Common myeloid progenitor, CD34-positive (primary cell): ENCODE data around the gene IZUMO1.
A peak's percentile ranks its signal among the peaks of the same experiment; 100 is the strongest.

Experiments
- CTCF ChIA-PET: fragments of 350-600 bp; sonication (Branson Sonifier 250); formaldehyde crosslinking; loops from one replicate; lab custom pipeline; 2021; ENCODE audit warnings: antibody characterized with exemption; lab: Charles Lee
- POLR2A ChIA-PET: fragments of 350-600 bp; sonication (Branson Sonifier 250); formaldehyde crosslinking; loops from one replicate; lab custom pipeline; 2021; ENCODE audit warnings: antibody characterized with exemption; lab: Charles Lee
- DNase-seq, 3 donors: peaks; one replicate each; pipeline versions ENCODE4 v3.0.0 to v3.0.0-alpha.2; 2013
- H3K27ac ChIP-seq, 2 experiments: 1 replicate in 1 of 2; 2 replicates in 1 of 2; pipeline ENCODE4 v1.7.0; 2013; ENCODE audit warnings: inconsistent platforms in 2 of 2, low read length in 2 of 2, mild to moderate bottlenecking in 2 of 2, low read depth in 1 of 2, moderate library complexity in 1 of 2; ENCODE audit not compliant: severe bottlenecking in 2 of 2, insufficient read depth in 1 of 2, poor library complexity in 1 of 2
- H3K27me3 ChIP-seq, 5 experiments: replicated peaks in 2 of 5; 1 replicate in 3 of 5; 2 replicates in 2 of 5; pipeline versions ENCODE4 v1.6.1 to v1.7.0; 2013; ENCODE audit warnings: low read length in 4 of 5, mild to moderate bottlenecking in 2 of 5, moderate library complexity in 2 of 5, inconsistent platforms in 1 of 5; ENCODE audit not compliant: insufficient read depth in 5 of 5, control insufficient read depth in 4 of 5
- H3K36me3 ChIP-seq, 4 experiments: 1 replicate in 2 of 4; 2 replicates in 2 of 4; pipeline versions ENCODE4 v1.6.1 to v1.7.0; 2013; ENCODE audit warnings: low read length in 3 of 4, control low read depth in 1 of 4, mild to moderate bottlenecking in 1 of 4; ENCODE audit not compliant: control insufficient read depth in 4 of 4, insufficient read depth in 4 of 4
- H3K4me1 ChIP-seq, 4 experiments: 1 replicate in 3 of 4; 2 replicates in 1 of 4; pipeline versions ENCODE4 v1.6.1 to v1.7.1; 2013; ENCODE audit warnings: low read length in 3 of 4, mild to moderate bottlenecking in 3 of 4, control low read depth in 1 of 4, inconsistent platforms in 1 of 4, moderate library complexity in 1 of 4; ENCODE audit not compliant: control insufficient read depth in 4 of 4, insufficient read depth in 4 of 4; ENCODE audit errors: control extremely low read depth in 1 of 4
- H3K4me3 ChIP-seq, 7 experiments: 1 replicate in 4 of 7; 2 replicates in 3 of 7; pipeline versions ENCODE4 v1.5.1 to v1.7.0; 2013; ENCODE audit warnings: mild to moderate bottlenecking in 7 of 7, low read length in 6 of 7, moderate library complexity in 6 of 7, inconsistent platforms in 2 of 7, low read depth in 2 of 7, control low read depth in 1 of 7; ENCODE audit not compliant: insufficient read depth in 4 of 7, control insufficient read depth in 1 of 7; ENCODE audit errors: extremely low read depth in 1 of 7
- H3K9me3 ChIP-seq, 5 experiments: 1 replicate in 4 of 5; 2 replicates in 1 of 5; pipeline versions ENCODE4 v1.6.1 to v1.7.1; 2013; ENCODE audit warnings: low read length in 4 of 5, mild to moderate bottlenecking in 2 of 5, inconsistent platforms in 1 of 5, low read depth in 1 of 5, moderate library complexity in 1 of 5; ENCODE audit not compliant: control insufficient read depth in 4 of 5, insufficient read depth in 2 of 5; ENCODE audit errors: control extremely low read depth in 1 of 5
- WGBS: methylation state at CpG from one replicate; pipeline ENCODE4 v1.1.5; 2013; ENCODE audit not compliant: insufficient coverage; 5-methylcytosine and 5-hydroxymethylcytosine counted together

Gene IZUMO1

DNA sequence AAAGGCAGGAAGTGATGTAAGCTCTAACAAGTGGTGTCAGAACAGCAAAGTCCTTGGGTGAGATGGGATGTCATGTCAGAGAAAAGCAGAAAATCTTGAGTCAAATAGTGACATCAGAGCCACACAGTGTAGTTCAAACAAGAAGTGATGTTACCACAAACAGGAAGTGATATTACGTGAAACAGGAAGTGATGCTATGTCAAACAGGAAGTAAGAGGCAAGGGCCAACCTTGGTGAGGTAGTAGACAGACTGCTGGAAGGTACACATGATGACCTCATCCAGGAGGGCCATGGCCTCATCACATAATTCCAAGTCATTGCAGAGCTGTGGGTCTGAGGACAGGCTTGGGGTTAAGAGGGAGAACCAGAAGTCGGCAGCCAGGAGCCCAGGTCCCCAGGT, 20.2 kb downstream of the IZUMO1 start:
- DNase-seq: peak; percentile 87 to 94 (median 91)
- POLR2A ChIA-PET: no interaction called here
- peaks cover 0 to 3% (median 0%) of the 10 kb centered on the region in 5 experiments for H3K9me3 ChIP-seq
- H3K27ac ChIP-seq: no peak overlapping the region
- 50% methylated on average over 2 of the region's 2 CpGs for WGBS
- CTCF ChIA-PET: interaction anchor here (0.9 to 3.4 kb wide), 4 partner anchors 10 to 51 kb away, joined by 4 to 17 read pairs (median 12); partner anchors contain the start of gene RASIP1
- H3K27me3 ChIP-seq: no peaks in the 10 kb centered on the region
- H3K4me1 ChIP-seq: peaks cover 0 to 21% (median 15%) of the 10 kb centered on the region in 4 experiments
- no peaks in the 10 kb centered on the region for H3K36me3 ChIP-seq
- H3K4me3 ChIP-seq: no peak overlapping the region

DNA sequence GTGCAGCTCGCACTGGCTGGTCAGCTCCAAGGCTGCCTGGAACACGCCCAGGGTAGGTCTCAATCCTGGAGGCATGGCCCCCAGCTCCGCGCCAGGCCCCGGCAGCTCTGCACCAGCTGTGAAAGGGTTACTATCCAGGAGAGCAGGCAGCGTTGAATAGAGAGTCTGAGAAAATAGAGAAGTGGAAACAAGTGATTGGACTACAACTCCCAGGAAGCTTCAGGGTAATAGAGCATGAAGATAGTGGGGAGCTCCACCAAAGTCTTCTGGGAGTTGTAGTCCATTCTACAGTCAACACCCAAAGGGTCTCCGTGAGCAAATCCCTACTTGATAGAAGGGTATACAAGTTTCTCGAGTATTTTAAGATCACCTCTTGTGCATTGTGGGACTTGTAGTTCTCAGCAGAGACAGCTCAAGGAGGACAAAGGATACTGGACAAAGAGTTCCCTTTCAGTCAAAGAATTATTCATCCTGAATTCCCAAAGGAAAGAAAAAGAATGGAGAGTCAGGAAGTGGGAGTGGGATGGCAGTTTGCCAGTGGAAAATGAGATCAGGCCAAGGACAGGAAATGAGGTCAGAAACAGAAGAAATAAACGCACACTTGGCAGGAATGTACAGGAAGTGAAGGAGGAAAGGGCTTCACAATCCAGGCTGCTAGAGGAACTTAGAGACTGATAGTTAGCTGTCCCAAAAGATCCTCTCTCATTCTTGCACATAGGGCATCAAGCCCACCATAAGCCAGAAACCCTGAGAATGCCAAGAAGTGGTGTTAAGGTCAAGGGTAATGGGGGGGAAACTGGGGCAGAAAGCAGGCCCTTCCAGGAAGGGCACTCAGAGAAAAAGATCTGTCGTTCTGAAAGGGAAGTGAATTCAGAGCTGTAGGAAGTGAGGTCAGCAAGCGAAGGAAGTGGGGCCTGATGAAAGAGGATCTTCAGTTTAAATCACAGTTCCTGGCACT, 21.6 kb downstream of the IZUMO1 start:
- POLR2A ChIA-PET: interaction anchor here (0.6 to 1.4 kb wide), 4 partner anchors 11 to 404 kb away, joined by 3 to 6 read pairs (median 4); no protein-coding TSS in a partner anchor
- Histone ChIP-seq H3K36me3 (no peaks in the 10 kb centered on the region), H3K27ac (peak overlapping the region in 1 of 2 experiments; percentile 73), H3K4me1 (peaks cover 0 to 28% (median 18%) of the 10 kb centered on the region in 4 experiments), H3K9me3 (peaks cover 0 to 3% (median 0%) of the 10 kb centered on the region in 5 experiments), H3K4me3 (peak overlapping the region in 3 of 7 experiments; percentile 14 to 38 (median 19)), H3K27me3 (no peaks in the 10 kb centered on the region)
- CTCF ChIA-PET: interaction anchor here (0.6 to 3.4 kb wide), 8 partner anchors 9 to 118 kb away, joined by 3 to 17 read pairs (median 4); partner anchors contain the start of gene RASIP1
- 30% methylated on average over 4 of the region's 11 CpGs for WGBS
- DNase-seq: peak; percentile 93 to 97 (median 96)

- POLR2A ChIA-PET: no interaction called here
- Histone ChIP-seq H3K4me1 (peaks cover 0 to 28% (median 18%) of the 10 kb centered on the region in 4 experiments), H3K4me3 (no peak overlapping the region), H3K9me3 (no peaks in the 10 kb centered on the region), H3K27me3 (no peaks in the 10 kb centered on the region), H3K36me3 (no peaks in the 10 kb centered on the region), H3K27ac (no peak overlapping the region)
- CTCF ChIA-PET: no interaction called here
- WGBS: 89% methylated on average over 10 of the region's 11 CpGs
- DNase-seq: no peak
These were observed 24.5 kb downstream of the IZUMO1 start for GRCh38 chr19:48722196-48722708.

- H3K27ac ChIP-seq: peak overlapping the region; percentile 50 to 78
- peak; percentile 96 to 98 (median 97) for DNase-seq
- ChIA-PET CTCF (interaction anchor here (0.8 kb wide), 1 partner anchor 67 kb away, joined by 3 read pairs; no protein-coding TSS in a partner anchor), POLR2A (interaction anchor here (0.7 to 0.9 kb wide), 2 partner anchors 18 to 20 kb away, joined by 3 read pairs; no protein-coding TSS in a partner anchor)
- WGBS: 6% methylated on average over 28 of the region's 42 CpGs
- peak overlapping the region; percentile 50 to 87 (median 73) for H3K4me3 ChIP-seq
- H3K27me3 ChIP-seq: no peaks in the 10 kb centered on the region
- H3K9me3 ChIP-seq: no peaks in the 10 kb centered on the region
- H3K36me3 ChIP-seq: no peaks in the 10 kb centered on the region
- H3K4me1 ChIP-seq: peaks cover 0 to 18% (median 10%) of the 10 kb centered on the region in 4 experiments
These were observed 26.0 kb downstream of the IZUMO1 start for GRCh38 chr19:48720613-48721296.

DNA sequence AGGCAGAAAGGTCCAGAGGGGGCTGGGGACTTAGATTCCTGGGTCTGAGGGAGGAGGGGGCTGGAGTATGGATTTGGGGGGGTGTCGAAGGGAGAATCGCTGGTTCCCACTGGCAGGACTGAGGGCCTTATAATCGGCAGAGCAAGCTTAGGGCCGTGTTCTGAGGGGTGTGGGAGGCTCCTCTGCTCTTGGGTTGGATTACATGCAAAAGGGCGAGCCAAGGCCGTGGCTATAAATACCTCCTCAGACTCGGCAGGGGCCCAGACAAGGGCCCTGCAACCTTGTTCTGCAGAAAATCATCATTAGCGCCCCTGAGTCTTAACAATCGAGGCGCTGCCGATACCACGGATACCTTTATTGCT, 26.5 kb downstream of the IZUMO1 start:
- H3K27me3 ChIP-seq: no peaks in the 10 kb centered on the region
- no peaks in the 10 kb centered on the region for H3K36me3 ChIP-seq
- CTCF ChIA-PET: interaction anchor here (0.8 kb wide), 1 partner anchor 68 kb away, joined by 3 read pairs; no protein-coding TSS in a partner anchor
- peaks cover 0 to 14% (median 8%) of the 10 kb centered on the region in 4 experiments for H3K4me1 ChIP-seq
- no peak overlapping the region for H3K27ac ChIP-seq
- WGBS: 52% methylated on average over 11 of the region's 12 CpGs
- DNase-seq: no peak
- no peaks in the 10 kb centered on the region for H3K9me3 ChIP-seq
- peak overlapping the region in 6 of 7 experiments; percentile 70 to 87 (median 75) for H3K4me3 ChIP-seq
- POLR2A ChIA-PET: interaction anchor here (0.7 to 0.9 kb wide), 2 partner anchors 19 to 21 kb away, joined by 3 read pairs; no protein-coding TSS in a partner anchor

DNA sequence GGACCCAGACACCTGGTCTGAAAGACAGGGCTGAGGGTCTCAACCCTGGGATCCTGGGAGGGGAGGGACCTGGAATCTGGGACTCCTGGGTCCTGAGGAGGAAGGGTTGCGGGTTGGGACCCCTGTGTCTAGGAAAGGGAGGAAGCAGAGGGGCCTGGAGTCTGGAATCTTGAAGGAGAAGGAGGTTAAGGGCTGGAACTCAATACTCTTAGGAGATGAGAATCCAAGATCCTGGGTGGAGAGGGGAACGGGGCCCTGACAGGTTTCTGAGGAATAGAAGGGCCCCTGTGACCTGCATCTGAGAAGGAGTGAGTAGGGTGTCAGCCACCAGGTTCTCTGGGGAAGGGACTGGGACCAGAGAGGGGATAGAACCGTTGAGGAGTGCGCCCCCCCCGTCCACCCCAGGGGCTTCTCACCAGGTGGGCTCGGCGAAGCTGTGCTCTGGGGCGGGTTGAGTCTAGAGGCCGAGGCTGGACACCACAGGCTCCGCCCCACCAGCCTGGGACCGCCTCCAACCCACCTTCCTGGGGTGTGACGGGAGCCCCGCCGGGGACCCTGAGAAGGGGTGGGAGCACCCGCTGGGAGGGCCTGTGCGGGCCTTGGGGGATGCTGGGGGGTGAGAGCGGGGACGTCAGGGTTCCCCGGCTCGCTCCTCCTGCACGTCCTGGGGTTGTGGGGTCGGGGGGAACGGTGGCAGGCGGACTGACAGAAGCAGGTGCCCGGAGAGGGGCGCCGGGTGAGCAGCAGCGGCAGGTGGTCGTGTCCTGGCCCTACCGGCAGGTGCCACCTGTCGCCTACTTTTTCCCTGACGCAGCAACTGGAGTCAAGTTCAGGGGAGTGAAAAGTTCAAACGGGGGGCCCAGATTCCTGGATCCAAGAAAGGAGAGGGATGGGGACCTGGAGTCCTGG, 27.2 kb downstream of the IZUMO1 start, which contains the start of gene MAMSTR:
Gene MAMSTR, minus strand, starts transcription at position 463 of the 909 bp plus-strand sequence. CDS start 694 bp downstream, outside the sequence.
- POLR2A ChIA-PET: no interaction called here
- no peak within 1 kb of the TSS for H3K27ac ChIP-seq

More for the DNA sequence above, 27.2 kb downstream of the IZUMO1 start, which contains the start of gene MAMSTR:
- peak within 1 kb of the TSS; percentile 50 to 87 (median 73) for H3K4me3 ChIP-seq
- peaks cover 0 to 17% (median 11%) of the 10 kb centered on the region in 4 experiments for H3K4me1 ChIP-seq
- no peak for DNase-seq
- WGBS: 89% methylated on average over 18 of the region's 33 CpGs
- no peaks in the 10 kb centered on the region for H3K36me3 ChIP-seq
- no peaks in the 10 kb centered on the region for H3K9me3 ChIP-seq
- no peaks in the 10 kb centered on the region for H3K27me3 ChIP-seq
- CTCF ChIA-PET: no interaction called here
